Gastrocnemius medialis (tissue), 4 donors: ENCODE results near the gene TMEM132C. TPM values are rescaled to one million over a fixed set of nuclear protein-coding genes. Genes with fewer than 3 reads are reported as not detected.

Experiments
- ATAC-seq, 2 donors: fragments of 150-250 bp; one replicate each; pipeline ENCODE4 v1.9.1; 2016
- DNase-seq, 2 donors: peaks; one replicate each; pipeline ENCODE4 v3.0.0-alpha.2; 2019
- H3K27ac ChIP-seq, 4 donors: fragments of 200-600 bp; sonication (generic); 1 replicate in 1 of 4; 2 replicates in 3 of 4; pipeline ENCODE4 v1.5.1; 2016 to 2018; ENCODE audit warnings: mild to moderate bottlenecking in 2 of 4, moderate library complexity in 1 of 4
- H3K27me3 ChIP-seq, 3 donors: fragments of 200-600 bp; sonication (generic) in 2 of 3; 1 replicate in 1 of 3; 2 replicates in 2 of 3; pipeline versions ENCODE4 v1.5.1 to v1.6.0; 2016 to 2019; ENCODE audit warnings: mild to moderate bottlenecking in 1 of 3, moderate library complexity in 1 of 3
- H3K36me3 ChIP-seq, 2 donors: fragments of 200-600 bp; sonication (generic) in 1 of 2; one replicate each; pipeline ENCODE4 v1.5.1; 2017 to 2018
- H3K4me1 ChIP-seq, 2 donors: fragments of 200-600 bp; sonication (generic) in 1 of 2; one replicate each; pipeline ENCODE4 v1.5.1; 2016 to 2017; ENCODE audit warnings: mild to moderate bottlenecking in 2 of 2
- H3K4me3 ChIP-seq, 4 donors: fragments of 200-600 bp; sonication (generic) in 3 of 4; 1 replicate in 1 of 4; 2 replicates in 3 of 4; pipeline ENCODE4 v1.5.1; 2016 to 2019; ENCODE audit warnings: mild to moderate bottlenecking in 2 of 4
- H3K9me3 ChIP-seq, 3 donors: fragments of 200-600 bp; sonication (generic) in 2 of 3; 1 replicate in 1 of 3; 2 replicates in 2 of 3; pipeline ENCODE4 v1.5.1; 2016 to 2019
- CTCF ChIP-seq, 5 experiments: fragments of 450-650 bp in 3 of 5; fragments of 200-600 bp in 2 of 5; sonication (generic) in 2 of 5; IDR thresholded peaks in 4 of 5; conservative IDR thresholded peaks in 1 of 5; 1 replicate in 4 of 5; 2 replicates in 1 of 5; pipeline ENCODE4 v1.5.1; 2016 to 2019; ENCODE audit warnings: antibody characterized with exemption in 5 of 5, mild to moderate bottlenecking in 3 of 5, moderate library complexity in 3 of 5
- POLR2A ChIP-seq, 2 donors: fragments of 450-650 bp; IDR thresholded peaks; one replicate each; pipeline ENCODE4 v1.6.1; 2017; ENCODE audit warnings: antibody characterized with exemption in 2 of 2, mild to moderate bottlenecking in 2 of 2, moderate library complexity in 2 of 2
- in situ Hi-C, 4 donors: fragments of 200-750 bp; cut with MboI; loops; one replicate each; pipeline versions ENCODE4 v1.15.0 to v1.8.0; 2017; ENCODE audit warnings: low sequenced_read_pairs in 4 of 4
- intact Hi-C: fragments of 100-400 bp; cut with DNase I; formaldehyde crosslinking; loops from one replicate; pipeline ENCODE4 v1.15.1; 2023; ENCODE audit warnings: low total_unique reads
- total RNA-seq, 4 donors: library from RNA; depleted of rRNA; stranded (reverse); fragments of >200 nt; gene quantifications; one replicate each; pipeline versions ENCODE4 v1.1.0 to v1.2.3, GENCODE V29; 2016

Gene TMEM132C
- total RNA-seq, 4 donors from 2014 or later: 0.24 to 0.82 (median 0.68) TPM

DNA sequence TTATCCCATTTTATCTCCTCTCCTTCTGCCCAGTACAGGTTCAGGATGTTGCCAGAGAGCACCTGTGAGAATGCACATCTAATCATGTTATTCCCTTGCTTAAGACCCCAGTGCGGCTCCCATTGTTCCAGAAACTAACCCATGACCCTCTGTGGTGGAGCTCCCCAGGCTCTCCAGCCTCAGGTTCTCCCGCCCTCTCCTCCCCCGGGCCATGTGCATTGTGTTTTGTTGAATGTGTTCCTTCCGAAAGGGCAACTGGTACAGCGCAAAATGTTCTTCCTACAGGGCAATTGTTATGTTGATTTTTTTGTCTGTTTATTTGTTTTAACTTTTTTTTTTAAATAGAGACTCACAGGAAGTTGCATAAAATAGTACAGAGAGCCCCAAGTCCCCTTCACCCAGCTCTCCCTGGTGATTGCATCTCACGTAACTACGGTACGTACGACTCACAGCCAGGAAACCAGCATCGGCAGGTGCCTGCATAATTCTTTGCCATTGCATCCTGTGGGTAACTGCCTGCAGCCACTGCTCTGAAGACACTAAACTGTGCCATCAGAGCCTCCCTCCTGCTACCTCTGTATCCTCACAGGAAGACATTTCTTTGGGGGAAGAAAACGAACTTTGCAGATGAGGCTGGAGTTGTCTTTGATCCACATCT is 31.2 kb downstream of the TMEM132C start:
- TF ChIP-seq CTCF (IDR thresholded peaks at IDR 0.05 in 4 of 5, conservative IDR thresholded peaks at IDR 0.05 in 1 of 5) (no peak), POLR2A (IDR thresholded peaks at IDR 0.05) (no peak)
- ATAC-seq: no peak
- intact Hi-C loops: no loop called here
- in situ Hi-C loops: no loop called here
- no peaks in the 10 kb centered on the region for H3K4me1 ChIP-seq
- no peak overlapping the region for H3K4me3 ChIP-seq
- no peaks in the 10 kb centered on the region for H3K36me3 ChIP-seq
- no peak for DNase-seq
- H3K9me3 ChIP-seq: no peaks in the 10 kb centered on the region
- no peaks in the 10 kb centered on the region for H3K27me3 ChIP-seq
- H3K27ac ChIP-seq: no peak overlapping the region

GRCh38 chr12:128305336-128305892 is 38.4 kb downstream of the TMEM132C start:
- DNase-seq (no peak), ATAC-seq (no peak)
- in situ Hi-C loops (no loop called here), intact Hi-C loops (no loop called here)
- H3K27ac ChIP-seq: no peak overlapping the region
- TF ChIP-seq CTCF (IDR thresholded peaks at IDR 0.05 in 4 of 5, conservative IDR thresholded peaks at IDR 0.05 in 1 of 5) (no peak), POLR2A (IDR thresholded peaks at IDR 0.05) (no peak)
- no peaks in the 10 kb centered on the region for H3K9me3 ChIP-seq
- H3K4me1 ChIP-seq: no peaks in the 10 kb centered on the region
- H3K4me3 ChIP-seq: no peak overlapping the region
- no peaks in the 10 kb centered on the region for H3K27me3 ChIP-seq
- no peaks in the 10 kb centered on the region for H3K36me3 ChIP-seq

- no peak for DNase-seq
- no peak for ATAC-seq
- H3K4me3 ChIP-seq: no peak overlapping the region
- in situ Hi-C loops: no loop called here
- intact Hi-C loops: no loop called here
- H3K9me3 ChIP-seq: no peaks in the 10 kb centered on the region
- no peaks in the 10 kb centered on the region for H3K4me1 ChIP-seq
- TF ChIP-seq CTCF (IDR thresholded peaks at IDR 0.05 in 4 of 5, conservative IDR thresholded peaks at IDR 0.05 in 1 of 5): no peak
- TF ChIP-seq POLR2A (IDR thresholded peaks at IDR 0.05): no peak
- H3K36me3 ChIP-seq: no peaks in the 10 kb centered on the region
- H3K27me3 ChIP-seq: no peaks in the 10 kb centered on the region
- no peak overlapping the region for H3K27ac ChIP-seq
These were observed 40.8 kb downstream of the TMEM132C start for GRCh38 chr12:128307791-128308190.

- Histone ChIP-seq H3K27me3 (no peaks in the 10 kb centered on the region), H3K36me3 (no peaks in the 10 kb centered on the region), H3K4me1 (no peaks in the 10 kb centered on the region), H3K9me3 (no peaks in the 10 kb centered on the region), H3K4me3 (no peak overlapping the region), H3K27ac (no peak overlapping the region)
- TF ChIP-seq CTCF (IDR thresholded peaks at IDR 0.05 in 4 of 5, conservative IDR thresholded peaks at IDR 0.05 in 1 of 5): no peak
- no peak for TF ChIP-seq POLR2A (IDR thresholded peaks at IDR 0.05)
- in situ Hi-C loops: no loop called here
- intact Hi-C loops: no loop called here
- no peak for ATAC-seq
- DNase-seq: no peak
These were observed 45.7 kb downstream of the TMEM132C start for GRCh38 chr12:128312661-128313060.
